ENCODE measurements around the gene MAP3K14.
A peak's percentile ranks its signal among the peaks of the same experiment; 100 is the strongest.
"Not testable (repeated sequence)": the region's sequence is repeated elsewhere in the genome, so short reads cannot be mapped to it uniquely, and the experiment has no call there.

The MAP3K14 gene

DNA sequence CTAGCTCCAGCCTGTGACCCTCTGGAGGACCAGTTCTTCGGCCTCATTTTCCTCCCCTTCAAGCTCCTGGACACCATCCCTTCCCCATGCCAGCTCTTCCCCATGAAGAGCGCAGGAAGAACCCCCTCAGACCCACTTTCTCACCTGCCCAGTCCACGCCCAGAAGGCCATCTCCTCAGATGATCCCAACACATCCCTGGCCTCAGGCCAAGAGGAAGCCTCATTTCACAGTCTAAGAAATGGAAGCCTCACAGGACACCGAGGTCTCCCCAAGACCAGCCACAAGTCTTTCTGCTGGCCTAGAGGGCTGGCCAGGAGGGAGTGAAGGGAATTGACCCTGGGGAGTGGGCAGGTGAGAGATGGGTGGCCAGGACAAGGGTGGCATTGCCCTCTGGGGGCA lies 62.9 kb downstream of the MAP3K14 start:
- DNase-seq: no peak

DNA sequence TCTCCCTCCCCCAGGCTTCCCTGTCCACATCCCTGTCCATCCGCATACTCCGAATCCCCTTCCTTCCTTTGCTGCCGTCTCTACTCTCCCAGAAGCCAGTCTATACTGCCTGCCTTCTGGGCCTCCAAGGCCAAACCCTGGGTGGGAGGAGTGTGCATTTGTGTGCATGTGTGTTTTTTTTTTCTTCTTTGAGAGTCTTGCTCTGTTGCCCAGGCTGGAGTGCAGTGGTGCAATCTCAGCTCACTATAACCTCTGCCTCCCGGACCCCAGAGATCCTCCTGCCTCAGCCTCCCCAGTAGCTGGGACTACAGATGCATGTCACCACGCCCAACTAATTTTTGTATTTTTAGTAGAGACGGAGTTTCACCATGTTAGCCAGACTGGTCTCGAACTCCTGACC lies 63.6 kb downstream of the MAP3K14 start:
- DNase-seq: not testable (repeated sequence)

DNA sequence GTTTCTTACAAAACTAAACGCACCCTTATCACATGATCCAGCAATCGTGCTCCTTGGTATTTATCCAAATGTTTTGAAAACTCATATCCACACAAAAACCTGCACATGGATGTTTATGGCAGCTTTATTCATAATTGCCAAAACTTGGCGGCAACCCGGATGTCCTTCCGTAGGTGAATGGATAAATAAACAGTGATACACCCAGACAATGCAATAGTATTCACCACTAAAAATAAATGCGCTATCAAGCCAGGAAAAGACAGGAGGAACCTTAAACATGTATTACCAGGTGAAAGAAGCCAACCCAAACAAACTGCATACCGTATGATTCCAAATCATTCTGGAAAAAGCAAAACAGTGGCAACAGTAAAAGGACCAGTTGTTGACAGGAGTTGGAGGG lies 64.9 kb downstream of the MAP3K14 start:
- DNase-seq: no peak

DNA sequence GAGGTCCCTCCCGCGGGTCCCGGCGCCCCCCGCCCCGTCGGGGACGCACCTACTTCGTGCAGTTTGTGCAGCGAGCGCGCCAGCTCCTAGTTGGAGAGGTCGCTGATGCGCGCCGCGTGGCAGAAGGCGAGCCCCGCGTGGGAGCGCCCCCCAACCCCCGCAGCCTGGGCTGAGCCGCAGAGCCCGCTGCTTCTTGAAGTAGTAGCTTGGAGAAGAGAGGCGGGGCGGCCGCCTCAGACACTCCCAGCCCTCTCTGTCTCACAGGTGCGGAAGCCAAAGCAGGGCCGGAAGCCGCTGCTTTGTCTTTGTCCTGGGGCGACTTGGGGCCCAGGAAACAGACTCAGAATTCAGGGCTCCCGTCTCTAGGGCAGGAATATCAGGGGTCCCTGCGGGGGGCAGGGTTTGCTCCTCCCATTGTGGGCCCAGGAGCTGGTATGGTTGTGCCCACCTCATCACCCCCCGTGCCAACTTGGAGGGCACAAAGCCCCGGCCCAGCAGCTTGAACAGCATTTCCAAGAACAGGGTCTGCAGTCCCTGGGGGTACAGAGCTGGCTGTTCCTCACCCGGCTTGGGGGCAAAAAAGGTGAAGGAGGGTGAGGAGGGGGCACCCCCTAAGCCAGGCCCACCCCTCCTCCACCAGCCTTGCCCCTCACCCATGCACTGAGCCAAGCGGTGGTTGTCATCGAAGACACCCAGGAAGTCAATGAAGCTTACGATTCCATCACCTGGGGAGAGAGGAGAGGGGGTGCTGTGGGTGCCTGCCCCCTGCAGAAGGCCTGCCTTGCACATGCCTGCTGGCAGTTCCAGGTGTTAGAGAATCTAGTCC lies 68.5 kb downstream of the MAP3K14 start:
- peak; percentile 90 for DNase-seq

DNA sequence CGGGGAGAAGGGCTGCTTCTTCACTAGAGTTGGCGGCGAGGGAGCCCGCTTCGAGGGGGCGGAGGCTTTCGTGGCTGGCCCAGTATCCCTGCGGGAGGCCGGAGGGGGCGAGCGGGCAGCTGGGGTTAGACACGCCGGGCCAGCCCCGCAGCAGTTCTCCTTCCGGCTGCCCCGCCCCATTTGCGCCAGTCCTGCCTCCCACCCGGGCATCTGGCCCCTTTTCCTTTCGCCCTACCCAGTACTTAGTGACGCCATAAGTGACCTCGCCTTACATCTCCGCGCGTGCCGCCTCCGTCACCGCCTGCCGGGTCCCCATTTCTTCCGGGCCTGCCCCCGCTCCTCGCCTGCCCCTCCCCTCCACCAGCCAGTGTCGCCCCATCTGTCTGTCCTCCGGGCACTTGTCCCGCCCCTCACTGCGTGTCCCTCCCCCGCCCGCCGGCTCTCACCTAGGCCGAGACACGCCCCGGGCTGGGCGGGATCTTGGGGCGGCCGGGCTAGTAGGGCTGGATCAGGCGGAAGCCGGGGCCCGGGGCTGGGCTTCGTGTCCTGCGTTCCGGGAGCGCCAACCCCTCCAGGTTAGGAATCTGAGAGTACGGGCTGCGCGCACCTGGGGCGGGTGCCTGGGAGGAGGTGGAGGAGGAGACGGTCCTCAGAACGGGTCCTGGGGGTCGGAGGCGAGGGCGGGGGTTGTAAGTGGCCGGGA lies 69.2 kb downstream of the MAP3K14 start:
- peak; percentile 99 for DNase-seq

DNA sequence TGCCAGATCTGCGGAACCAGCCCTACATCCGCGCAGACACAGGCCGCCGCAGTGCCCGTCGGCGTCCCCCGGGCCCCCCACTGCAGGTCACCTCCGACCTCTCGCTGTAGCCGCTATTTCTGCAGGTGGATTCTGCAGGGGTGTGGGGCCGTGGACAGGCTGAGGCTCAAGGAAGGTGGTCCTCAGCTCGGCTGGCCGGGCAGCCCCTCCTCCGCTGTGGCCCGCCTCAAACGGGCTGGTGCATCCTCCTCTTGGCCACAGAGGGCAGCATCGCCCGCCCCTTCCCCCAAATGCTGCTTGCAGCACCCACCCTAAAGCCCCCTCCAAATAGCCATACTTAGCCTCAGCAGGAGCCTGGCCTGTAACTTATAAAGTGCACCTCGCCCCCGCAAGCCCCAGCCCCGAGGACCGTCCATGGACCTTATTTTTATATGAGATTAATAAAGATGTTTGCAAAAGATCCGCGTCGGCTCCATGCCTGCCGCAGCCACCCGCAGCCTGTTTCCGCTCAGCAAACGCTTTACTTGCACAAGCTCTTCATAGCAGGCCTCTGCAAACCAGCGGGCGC lies 69.9 kb downstream of the MAP3K14 start:
- DNase-seq: peak; percentile 74

DNA sequence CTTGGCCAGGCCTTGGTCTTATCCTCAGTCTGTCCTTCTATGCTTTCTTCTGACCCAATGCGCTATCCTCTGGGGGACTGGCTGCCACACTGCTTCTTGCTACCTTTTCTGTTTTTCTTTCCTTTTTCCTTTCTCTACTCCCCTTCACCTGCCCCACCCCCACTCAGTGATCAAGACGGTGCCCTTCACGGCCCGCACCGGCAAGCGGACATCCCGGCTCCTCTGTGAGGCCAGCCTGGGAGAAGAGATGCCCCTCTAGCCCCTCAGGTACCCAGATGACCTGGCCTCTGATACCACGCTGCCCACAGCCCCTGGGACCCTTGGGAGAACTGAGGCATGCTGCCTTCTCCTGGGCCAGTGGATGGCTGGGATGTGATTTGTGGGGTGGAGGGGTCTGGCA lies 70.5 kb downstream of the MAP3K14 start:
- DNase-seq: no peak

DNA sequence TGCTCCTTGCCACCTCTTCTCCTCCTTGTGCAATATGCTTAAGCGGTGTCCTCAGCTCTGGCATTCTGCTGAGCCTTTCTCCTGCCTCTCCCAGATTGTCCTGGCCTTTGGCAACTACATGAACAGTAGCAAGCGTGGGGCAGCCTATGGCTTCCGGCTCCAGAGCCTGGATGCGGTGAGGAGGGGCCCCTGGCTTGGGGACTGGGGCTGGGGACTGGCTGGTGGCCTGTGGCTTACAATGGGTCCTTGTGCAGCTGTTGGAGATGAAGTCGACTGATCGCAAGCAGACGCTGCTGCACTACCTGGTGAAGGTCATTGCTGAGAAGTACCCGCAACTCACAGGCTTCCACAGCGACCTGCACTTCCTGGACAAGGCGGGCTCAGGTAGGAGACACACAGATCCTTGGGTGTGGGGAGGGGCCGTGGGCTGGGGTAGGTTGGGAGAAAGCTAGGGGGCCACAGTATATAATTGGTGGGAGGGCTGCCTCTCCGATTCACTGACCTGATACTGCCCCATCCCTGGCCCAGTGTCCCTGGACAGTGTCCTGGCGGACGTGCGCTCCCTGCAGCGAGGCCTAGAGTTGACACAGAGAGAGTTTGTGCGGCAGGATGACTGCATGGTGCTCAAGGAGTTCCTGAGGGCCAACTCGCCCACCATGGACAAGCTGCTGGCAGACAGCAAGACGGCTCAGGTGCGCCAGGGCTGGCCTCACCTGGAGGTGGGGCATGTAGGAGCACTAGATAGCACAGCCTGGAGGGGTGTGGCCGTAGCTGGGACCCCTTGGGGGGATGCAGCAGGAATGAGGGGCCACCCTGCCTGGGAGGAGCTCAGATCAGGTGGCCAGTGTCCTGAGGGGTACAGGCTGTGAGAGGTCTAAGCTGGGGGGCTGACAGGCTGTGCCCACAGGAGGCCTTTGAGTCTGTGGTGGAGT lies 71.8 kb downstream of the MAP3K14 start:
- no peak for DNase-seq

DNA sequence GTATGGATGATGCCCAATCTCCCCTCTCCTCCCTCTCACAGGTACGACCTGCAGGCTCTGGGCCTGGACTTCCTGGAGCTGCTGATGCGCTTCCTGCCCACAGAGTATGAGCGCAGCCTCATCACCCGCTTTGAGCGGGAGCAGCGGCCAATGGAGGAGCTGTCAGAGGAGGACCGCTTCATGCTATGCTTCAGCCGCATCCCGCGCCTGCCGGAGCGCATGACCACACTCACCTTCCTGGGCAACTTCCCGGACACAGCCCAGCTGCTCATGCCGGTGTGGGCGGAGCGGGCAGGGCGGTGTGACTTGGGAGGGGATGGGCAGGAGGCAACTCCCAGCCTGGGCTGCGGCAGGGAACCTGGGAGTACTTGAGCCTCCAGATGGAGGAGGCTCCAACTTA lies 73.1 kb downstream of the MAP3K14 start:
- no peak for DNase-seq

DNA sequence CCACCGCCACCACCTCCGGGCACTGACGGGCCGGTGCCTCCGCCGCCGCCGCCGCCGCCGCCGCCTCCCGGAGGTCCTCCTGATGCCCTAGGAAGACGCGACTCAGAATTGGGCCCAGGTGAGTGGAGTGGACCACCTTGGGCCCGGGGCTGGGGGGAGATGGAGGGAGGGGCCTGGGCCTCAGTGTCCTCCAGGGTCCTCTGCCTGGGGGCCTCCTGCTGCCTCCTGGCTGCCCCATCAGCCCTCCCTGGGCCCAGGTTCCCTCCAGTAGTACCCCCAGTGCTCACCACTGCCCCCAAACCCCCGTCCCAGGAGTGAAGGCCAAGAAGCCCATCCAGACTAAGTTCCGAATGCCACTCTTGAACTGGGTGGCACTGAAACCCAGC lies 74.8 kb downstream of the MAP3K14 start:
- no peak for DNase-seq

DNA sequence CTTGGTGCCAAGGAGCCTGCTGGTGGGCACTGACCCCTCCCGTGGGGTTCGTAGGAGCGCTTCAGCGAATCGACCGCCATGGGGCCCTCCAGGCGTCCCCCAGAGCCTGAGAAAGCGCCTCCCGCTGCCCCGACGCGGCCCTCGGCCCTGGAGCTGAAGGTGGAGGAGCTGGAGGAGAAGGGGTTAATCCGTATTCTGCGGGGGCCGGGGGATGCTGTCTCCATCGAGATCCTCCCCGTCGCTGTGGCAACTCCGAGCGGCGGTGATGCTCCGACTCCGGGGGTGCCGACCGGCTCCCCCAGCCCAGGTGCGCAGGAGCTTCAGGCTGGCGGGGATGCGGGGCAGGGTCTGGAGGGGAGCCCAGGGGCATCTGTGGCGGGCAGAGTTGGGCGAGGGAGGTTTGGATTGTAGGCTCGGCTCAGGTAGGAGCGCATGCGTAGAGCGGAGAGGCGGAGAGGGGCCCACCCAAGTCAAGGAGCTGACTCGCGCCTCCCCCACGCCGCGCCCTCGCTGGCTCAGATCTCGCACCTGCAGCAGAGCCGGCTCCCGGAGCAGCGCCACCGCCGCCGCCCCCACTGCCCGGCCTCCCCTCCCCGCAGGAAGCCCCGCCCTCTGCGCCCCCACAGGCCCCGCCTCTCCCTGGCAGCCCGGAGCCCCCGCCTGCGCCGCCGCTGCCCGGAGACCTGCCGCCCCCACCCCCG lies 75.3 kb downstream of the MAP3K14 start:
- DNase-seq: no peak

DNA sequence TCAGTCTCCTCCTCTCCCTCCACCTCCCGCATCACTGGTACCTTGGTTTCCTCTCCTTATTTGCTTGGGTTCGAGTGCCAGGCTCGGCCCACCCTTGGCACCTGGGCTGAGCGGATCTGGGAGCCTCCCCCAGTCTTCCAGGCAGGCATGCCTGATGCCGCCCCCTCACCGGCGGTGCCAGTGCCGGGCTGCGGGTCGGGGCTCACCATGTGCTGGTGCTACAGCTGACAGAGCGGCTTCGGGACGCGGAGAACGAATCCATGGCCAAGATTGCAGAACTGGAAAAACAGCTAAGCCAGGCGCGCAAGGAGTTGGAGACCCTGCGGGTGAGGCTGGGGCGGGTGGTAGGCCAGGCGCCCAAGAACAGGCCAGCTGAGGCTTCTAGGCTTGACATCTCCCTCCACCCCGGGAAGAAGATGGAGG lies 75.9 kb downstream of the MAP3K14 start:
- DNase-seq: no peak

DNA sequence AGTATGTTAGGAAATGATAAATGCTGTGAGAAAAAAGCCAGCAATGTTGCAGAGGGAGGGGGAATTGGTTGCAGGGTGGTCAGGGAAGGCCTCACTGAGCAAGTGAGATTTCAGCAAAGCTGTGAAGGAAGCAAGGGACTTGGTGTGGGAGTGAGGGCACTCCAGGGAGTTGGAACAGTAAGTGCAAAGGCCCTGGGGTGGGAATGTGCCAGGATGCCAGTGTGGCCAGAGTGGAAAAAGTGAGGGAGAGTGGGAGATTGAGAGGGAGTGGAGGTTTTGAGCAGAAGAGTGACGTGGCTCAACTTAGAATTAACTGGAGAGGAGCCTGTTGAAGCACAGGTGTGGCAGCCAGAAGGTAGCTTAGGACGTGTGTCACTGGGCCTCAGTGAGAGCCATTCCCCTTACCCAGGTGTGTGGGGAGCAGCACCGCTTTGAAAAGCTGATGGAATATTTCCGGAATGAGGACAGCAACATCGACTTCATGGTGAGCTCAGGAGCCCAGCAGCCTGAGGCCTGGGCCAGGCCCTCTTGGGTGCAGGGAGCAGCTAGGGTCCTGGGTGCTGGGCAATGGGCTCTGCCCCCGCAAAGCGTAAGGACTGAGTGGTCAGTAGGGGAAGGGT lies 78.6 kb downstream of the MAP3K14 start:
- DNase-seq: no peak

DNA sequence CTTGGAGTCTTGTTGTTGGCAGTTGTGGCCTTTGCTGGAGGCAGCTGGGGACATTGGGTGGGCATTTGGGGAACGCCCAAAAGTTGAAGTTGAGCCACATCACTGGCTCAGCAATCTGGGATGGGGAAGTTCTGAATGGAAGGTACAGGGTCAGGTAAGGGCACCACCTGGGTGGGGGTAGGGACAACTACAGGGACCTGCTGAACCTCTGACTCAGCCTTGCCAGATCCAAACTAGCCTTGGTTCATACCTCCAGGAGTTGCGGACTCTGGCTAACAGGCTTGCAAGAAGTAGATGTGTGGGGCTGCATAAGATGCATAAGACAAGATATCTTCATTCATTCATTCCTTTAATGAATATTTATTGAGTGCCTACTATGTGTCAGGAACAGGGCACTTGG lies 79.1 kb downstream of the MAP3K14 start:
- DNase-seq: no peak

DNA sequence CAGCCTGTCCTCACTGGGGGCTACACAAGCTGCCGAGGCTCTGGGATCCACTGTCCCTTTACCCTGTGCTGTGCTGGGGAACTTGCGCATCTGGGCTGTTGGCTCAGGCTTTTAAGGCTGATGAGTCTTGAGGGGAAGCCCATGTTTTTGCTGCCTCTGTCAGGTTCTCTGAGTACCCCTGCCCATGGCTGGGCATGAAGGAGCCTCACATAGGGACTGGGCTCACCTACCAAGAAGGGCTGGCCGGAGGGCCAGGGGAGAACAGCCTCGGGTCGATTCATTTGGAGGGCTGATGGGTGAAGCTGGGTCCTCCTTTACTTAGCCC lies 80.6 kb downstream of the MAP3K14 start:
- no peak for DNase-seq

DNA sequence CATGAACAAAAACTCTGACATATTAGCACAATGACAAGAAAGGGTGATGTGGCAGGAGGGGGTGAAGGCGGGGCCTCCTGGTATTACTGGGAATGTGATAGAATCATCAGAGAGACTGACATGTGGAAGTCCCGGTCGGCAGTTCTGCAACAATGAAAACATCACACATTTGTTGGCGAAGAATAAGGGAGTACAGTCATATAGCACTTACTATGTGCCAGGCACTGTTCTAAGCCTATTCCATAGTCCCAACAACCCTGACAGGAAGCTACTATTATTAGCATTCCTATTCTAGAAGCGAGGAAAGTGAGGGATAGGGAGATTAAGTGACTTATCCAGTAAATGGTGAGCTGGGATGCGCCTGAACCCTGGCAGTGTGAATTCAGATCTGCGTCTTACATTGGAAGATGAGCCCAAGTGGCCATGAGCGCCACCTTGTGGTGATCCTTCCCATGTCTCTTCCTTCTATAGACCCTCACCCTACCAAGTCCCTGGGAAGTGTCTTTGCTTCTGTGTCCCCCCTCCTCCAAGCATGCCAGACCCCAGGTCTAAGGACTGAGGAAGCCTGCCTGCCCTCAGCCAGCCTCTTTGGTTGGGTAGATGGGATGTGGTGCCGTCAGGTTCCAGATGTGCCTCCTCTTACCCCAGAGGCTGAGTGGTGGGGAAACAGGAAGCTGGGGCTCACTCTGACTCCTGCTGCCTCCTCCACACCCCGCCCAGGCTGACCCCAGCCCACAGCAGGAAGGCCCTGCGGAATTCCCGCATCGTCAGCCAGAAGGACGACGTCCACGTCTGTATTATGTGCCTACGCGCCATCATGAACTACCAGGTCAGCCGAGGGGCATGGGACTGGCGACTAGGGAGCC lies 81.2 kb downstream of the MAP3K14 start:
- DNase-seq: peak; percentile 93

DNA sequence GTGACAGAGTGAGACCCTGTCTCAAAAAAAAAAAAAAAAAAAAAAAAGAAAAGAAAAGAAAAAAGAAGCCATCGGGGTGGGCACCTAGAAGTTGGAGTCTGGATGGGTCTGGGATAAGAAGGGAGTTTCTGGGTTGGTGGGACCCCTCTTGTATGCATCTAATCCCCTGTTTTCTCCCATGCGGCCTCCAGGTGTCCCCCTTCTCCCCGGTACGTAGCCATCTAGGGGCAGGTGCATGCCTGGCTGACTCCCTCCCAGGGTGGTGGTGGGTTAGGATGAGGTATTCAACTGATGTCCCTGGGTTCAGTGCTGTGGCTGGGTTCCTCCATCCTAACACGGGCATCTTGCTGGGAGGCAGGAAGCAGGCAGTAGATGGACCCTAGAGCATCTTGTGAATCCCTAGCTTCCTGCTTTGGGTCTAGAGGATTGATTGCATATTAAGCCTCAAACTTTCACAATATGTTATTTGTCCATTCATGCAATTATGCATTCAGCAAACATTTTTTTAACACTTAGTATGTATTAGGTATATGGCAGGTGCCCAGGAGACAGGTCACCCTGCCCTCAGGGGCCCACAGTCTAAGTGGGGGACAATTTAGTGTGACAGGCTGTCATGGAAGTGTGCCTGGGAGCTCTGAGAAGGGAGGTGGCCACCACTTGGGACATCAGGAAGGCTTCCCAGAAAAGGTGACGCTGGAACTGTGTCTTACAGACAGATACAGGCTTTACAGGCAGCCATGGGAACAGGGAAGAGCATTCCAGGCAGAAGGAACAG lies 82.0 kb downstream of the MAP3K14 start:
- DNase-seq: peak; percentile 73

DNA sequence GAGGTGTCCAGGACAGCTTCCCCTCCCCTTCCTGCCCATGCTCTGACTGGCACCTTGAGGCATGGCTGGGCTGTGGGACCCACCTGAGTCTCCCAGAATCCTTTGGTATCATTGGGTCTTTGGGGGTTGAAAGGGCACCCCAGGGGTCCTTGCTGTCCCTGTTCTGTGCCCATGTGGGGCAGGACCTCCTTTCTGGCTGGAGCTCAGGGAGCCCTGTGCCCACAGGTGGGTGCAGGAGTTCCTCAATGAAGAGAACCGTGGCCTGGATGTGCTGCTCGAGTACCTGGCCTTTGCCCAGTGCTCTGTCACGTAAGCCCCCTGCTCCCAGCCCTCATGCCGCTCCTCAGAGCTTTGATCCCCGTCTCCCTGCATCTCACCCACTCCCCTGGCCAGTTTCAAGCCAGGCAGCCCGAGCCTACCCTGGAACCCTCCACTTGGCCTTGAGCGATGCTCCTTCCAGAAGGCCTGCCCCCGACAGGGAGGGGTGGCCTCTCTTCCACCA lies 83.3 kb downstream of the MAP3K14 start:
- DNase-seq: no peak

DNA sequence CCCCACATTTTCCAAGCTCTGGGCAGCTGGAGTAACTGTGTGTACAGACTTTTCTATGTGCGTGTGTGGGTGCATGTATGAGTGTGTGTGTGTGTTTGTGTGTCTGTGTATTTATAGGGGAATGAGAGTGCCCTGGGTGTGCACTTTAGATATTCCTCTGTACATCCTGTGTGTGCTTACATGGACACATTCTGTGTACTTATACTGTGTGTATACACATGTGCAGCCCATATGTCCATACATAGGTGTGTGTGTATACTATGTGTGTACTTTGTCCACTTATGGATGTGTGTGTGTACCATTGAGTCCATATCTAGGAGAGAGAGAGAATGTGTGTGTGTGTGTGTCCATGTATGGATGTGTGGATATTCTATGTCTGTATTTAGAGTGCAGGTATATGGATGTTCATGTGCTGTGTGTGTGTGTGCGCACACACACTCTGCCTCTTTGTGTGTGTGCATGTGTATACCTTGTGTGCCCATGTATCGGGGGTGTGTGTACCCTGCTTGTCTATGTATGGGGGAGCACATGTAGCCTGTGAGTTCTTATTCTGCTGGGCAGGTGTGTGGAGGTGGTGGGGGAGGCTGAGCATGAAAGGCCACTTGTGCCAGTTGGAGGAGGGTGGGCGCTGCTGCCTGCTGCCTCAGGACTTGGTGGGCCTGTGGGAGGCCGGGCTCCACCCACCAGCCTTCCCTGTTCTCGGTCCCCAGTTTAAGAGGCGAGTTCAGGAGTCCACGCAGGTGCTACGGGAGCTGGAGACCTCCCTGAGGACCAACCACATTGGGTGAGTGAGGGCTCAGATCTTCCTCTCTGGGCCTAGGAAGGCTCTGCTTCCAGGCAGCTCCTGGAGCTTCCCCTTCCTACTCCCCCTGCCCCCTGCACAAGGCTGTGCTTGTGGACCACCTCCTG lies 84.1 kb downstream of the MAP3K14 start:
- no peak for DNase-seq
